BJ (cell line): Measurements from ENCODE around the gene MBOAT7. TPM values are rescaled to one million over a fixed set of nuclear protein-coding genes. Genes with fewer than 3 reads are reported as not detected.

Experiments used
- CTCF ChIA-PET: fragments of 350-600 bp; formaldehyde crosslinking; extraction: SDS; loops from one replicate; lab custom pipeline; 2021; ENCODE audit warnings: antibody characterized with exemption, inconsistent platforms; lab: Yijun Ruan, JAX
- POLR2A ChIA-PET: fragments of 300-600 bp; sonication (Branson Sonifier 250); formaldehyde crosslinking; extraction: SDS; loops from one replicate; lab custom pipeline; 2021; ENCODE audit warnings: antibody characterized with exemption; lab: Charles Lee
- DNase-seq: peaks from one replicate; pipeline ENCODE4 v3.0.0-alpha.2; 2011; ENCODE audit warnings: low read depth
- H3K27me3 ChIP-seq: 2 replicates; pipeline ENCODE4 v1.6.0; 2011; ENCODE audit warnings: low read length; ENCODE audit not compliant: control insufficient read depth, insufficient read depth
- H3K36me3 ChIP-seq: 2 replicates; pipeline ENCODE4 v1.5.1; 2011; ENCODE audit warnings: low read length; ENCODE audit not compliant: control insufficient read depth, insufficient read depth
- H3K4me3 ChIP-seq: 2 replicates; pipeline ENCODE4 v1.5.1; 2011; ENCODE audit warnings: low read depth, mild to moderate bottlenecking, control low read depth, low read length
- CTCF ChIP-seq: IDR thresholded peaks from 2 replicates; pipeline ENCODE4 v1.5.1; 2011; ENCODE audit warnings: low read depth, mild to moderate bottlenecking, control low read depth, inconsistent platforms, low read length, moderate library complexity; ENCODE audit not compliant: insufficient read depth
- polyA plus RNA-seq: library from polyadenylated mRNA; depleted of rRNA; stranded (reverse); fragments of >200 nt; gene quantifications from 2 replicates; pipeline ENCODE4 v1.2.3, GENCODE V29; 2011; rRNA removed

Gene MBOAT7
- polyA plus RNA-seq, 1 experiment: 101 TPM

- ChIA-PET POLR2A (no interaction called here), CTCF (no interaction called here)
- H3K36me3 ChIP-seq: peaks cover 38% of the 10 kb centered on the region
- no peak for DNase-seq
- H3K27me3 ChIP-seq: no peaks in the 10 kb centered on the region
- no peak for TF ChIP-seq CTCF
- no peak overlapping the region for H3K4me3 ChIP-seq
These were observed 63.7 kb downstream of the MBOAT7 start for GRCh38 chr19:54125713-54126112.

GRCh38 chr19:54124393-54124792, 65.0 kb downstream of the MBOAT7 start:
- CTCF ChIA-PET: no interaction called here
- POLR2A ChIA-PET: interaction anchor here (0.6 kb wide), 1 partner anchor 27 kb away, joined by 5 read pairs; no protein-coding TSS in a partner anchor
- TF ChIP-seq CTCF: no peak
- Histone ChIP-seq H3K4me3 (no peak overlapping the region), H3K36me3 (peaks cover 41% of the 10 kb centered on the region), H3K27me3 (no peaks in the 10 kb centered on the region)
- DNase-seq: no peak

GRCh38 chr19:54123682-54124081, 65.7 kb downstream of the MBOAT7 start:
- DNase-seq: no peak
- CTCF ChIA-PET: no interaction called here
- no peaks in the 10 kb centered on the region for H3K27me3 ChIP-seq
- H3K36me3 ChIP-seq: peaks cover 36% of the 10 kb centered on the region
- POLR2A ChIA-PET: interaction anchor here (0.6 kb wide), 2 partner anchors 26 to 250 kb away, joined by 3 to 5 read pairs; no protein-coding TSS in a partner anchor
- TF ChIP-seq CTCF: no peak
- H3K4me3 ChIP-seq: no peak overlapping the region

Other genes with a start within 250 kb of the MBOAT7 start
- gene CACNG8, start 226.6 kb downstream of the MBOAT7 start, polyA plus RNA-seq: 0.01 and 0.02 TPM in 2 replicates
- 0.04 TPM in 2 replicates for gene CACNG6, start 197.9 kb downstream of the MBOAT7 start, polyA plus RNA-seq
- not detected in 2 replicates for gene VSTM1, start 125.7 kb downstream of the MBOAT7 start, polyA plus RNA-seq
- gene TARM1, start 108.2 kb downstream of the MBOAT7 start, polyA plus RNA-seq: not detected in 2 replicates
- 0.27 and 0.66 TPM in 2 replicates for gene OSCAR, start 88.8 kb downstream of the MBOAT7 start, polyA plus RNA-seq
- 26.6 and 45.8 TPM in 2 replicates for gene NDUFA3, start 86.7 kb downstream of the MBOAT7 start, polyA plus RNA-seq
- 15.3 and 18.8 TPM in 2 replicates for gene TFPT, start 73.9 kb downstream of the MBOAT7 start, polyA plus RNA-seq
- gene PRPF31, start 73.8 kb downstream of the MBOAT7 start, polyA plus RNA-seq: 27.7 and 39.4 TPM in 2 replicates
- 6.2 and 6.3 TPM in 2 replicates for gene CNOT3, start 51.8 kb downstream of the MBOAT7 start, polyA plus RNA-seq
- gene LENG1, start 29.9 kb downstream of the MBOAT7 start, polyA plus RNA-seq: 3.7 and 4.4 TPM in 2 replicates
- gene TMC4, start 16.4 kb downstream of the MBOAT7 start, polyA plus RNA-seq: 0.54 and 0.55 TPM in 2 replicates
- gene TSEN34, start 1.7 kb upstream of the MBOAT7 start, polyA plus RNA-seq: 36.2 and 53.9 TPM in 2 replicates
- gene RPS9, start 11.3 kb upstream of the MBOAT7 start, polyA plus RNA-seq: 2,387 and 3,504 TPM in 2 replicates
- not detected in 2 replicates for gene LILRB3, start 33.4 kb upstream of the MBOAT7 start, polyA plus RNA-seq
- not detected in 2 replicates for gene LILRA6, start 53.2 kb upstream of the MBOAT7 start, polyA plus RNA-seq
- not detected in 2 replicates for gene LILRB5, start 67.7 kb upstream of the MBOAT7 start, polyA plus RNA-seq
- gene LILRB2, start 91.5 kb upstream of the MBOAT7 start, polyA plus RNA-seq: not detected in 2 replicates
- gene LILRA5, start 123.6 kb upstream of the MBOAT7 start, polyA plus RNA-seq: not detected in 2 replicates
- not detected in 2 replicates for gene LILRA4, start 149.6 kb upstream of the MBOAT7 start, polyA plus RNA-seq
- not detected in 2 replicates for gene LAIR1, start 175.4 kb upstream of the MBOAT7 start, polyA plus RNA-seq
- gene TTYH1, start 225.9 kb upstream of the MBOAT7 start, polyA plus RNA-seq: not detected in 2 replicates